ENCODE results near the gene DENND6B. TPM values are rescaled to one million over a fixed set of nuclear protein-coding genes. Genes with fewer than 3 reads are reported as not detected.

Gene DENND6B
- total and polyA plus RNA-seq, 4 donors, result 0.86 to 1.2 (median 1.1) TPM

DNA sequence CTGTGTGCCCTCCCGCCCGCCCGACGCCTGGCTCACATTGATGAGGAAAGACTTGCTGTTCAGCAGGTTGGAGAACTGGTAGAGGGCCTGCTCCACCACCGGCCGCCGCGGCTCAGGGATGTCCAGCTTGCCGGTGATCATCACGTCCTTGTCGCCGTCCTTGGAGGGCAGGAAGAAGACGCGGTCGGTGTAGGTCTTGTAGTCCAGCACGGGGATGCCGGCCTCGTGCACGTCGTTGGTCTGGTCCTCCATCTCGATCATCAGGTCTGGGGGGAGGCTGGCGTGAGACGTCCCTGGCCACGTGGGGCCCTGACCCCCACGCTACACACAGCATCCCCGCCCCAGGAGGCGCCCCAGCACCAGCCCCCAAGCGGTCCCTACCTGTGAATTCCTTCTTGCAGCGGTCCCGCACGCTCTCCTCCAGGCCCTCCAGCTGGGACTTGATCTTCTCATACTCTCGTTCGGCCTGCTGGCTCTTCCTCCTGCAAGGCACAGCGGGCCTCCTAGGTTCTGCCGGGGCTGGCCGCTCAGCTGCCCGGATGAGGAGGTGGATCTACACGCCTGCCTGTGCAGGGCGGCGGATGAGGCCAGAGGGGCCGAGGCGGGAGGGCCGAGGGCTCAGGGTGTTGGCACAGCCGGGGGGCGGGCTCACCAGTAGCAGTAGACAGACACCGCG lies 46.0 kb downstream of the DENND6B start:
- WGBS, result 96% methylated on average over 47 of the region's 47 CpGs
- H3K9me3 ChIP-seq (ENCODE audit: control insufficient read depth in 4 of 4, low read length in 3 of 4), result no peaks in the 10 kb centered on the region
- TF ChIP-seq, protein P1, sequence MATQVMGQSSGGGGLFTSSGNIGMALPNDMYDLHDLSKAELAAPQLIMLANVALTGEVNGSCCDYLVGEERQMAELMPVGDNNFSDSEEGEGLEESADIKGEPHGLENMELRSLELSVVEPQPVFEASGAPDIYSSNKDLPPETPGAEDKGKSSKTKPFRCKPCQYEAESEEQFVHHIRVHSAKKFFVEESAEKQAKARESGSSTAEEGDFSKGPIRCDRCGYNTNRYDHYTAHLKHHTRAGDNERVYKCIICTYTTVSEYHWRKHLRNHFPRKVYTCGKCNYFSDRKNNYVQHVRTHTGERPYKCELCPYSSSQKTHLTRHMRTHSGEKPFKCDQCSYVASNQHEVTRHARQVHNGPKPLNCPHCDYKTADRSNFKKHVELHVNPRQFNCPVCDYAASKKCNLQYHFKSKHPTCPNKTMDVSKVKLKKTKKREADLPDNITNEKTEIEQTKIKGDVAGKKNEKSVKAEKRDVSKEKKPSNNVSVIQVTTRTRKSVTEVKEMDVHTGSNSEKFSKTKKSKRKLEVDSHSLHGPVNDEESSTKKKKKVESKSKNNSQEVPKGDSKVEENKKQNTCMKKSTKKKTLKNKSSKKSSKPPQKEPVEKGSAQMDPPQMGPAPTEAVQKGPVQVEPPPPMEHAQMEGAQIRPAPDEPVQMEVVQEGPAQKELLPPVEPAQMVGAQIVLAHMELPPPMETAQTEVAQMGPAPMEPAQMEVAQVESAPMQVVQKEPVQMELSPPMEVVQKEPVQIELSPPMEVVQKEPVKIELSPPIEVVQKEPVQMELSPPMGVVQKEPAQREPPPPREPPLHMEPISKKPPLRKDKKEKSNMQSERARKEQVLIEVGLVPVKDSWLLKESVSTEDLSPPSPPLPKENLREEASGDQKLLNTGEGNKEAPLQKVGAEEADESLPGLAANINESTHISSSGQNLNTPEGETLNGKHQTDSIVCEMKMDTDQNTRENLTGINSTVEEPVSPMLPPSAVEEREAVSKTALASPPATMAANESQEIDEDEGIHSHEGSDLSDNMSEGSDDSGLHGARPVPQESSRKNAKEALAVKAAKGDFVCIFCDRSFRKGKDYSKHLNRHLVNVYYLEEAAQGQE (IDR thresholded peaks at IDR 0.05), result no peak
- no peak for TF ChIP-seq FOXA1 (IDR thresholded peaks at IDR 0.05)
- TF ChIP-seq TAF1 (conservative IDR thresholded peaks at IDR 0.05), result no peak
- TF ChIP-seq, protein P2, sequence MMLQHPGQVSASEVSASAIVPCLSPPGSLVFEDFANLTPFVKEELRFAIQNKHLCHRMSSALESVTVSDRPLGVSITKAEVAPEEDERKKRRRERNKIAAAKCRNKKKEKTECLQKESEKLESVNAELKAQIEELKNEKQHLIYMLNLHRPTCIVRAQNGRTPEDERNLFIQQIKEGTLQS (IDR thresholded peaks at IDR 0.05), result no peak
- no peak for TF ChIP-seq YY1 (IDR thresholded peaks at IDR 0.05)
- TF ChIP-seq RXRA (IDR thresholded peaks at IDR 0.05), result no peak
- TF ChIP-seq HNF4A (conservative IDR thresholded peaks at IDR 0.05), result no peak
- TF ChIP-seq GABPA (IDR thresholded peaks at IDR 0.05 in 1 of 2, conservative IDR thresholded peaks at IDR 0.05 in 1 of 2), result no peak
- TF ChIP-seq FOXA2 (IDR thresholded peaks at IDR 0.05), result no peak
- TF ChIP-seq, protein P3, sequence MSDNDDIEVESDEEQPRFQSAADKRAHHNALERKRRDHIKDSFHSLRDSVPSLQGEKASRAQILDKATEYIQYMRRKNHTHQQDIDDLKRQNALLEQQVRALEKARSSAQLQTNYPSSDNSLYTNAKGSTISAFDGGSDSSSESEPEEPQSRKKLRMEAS (IDR thresholded peaks at IDR 0.05), result no peak
- TF ChIP-seq, protein P4, sequence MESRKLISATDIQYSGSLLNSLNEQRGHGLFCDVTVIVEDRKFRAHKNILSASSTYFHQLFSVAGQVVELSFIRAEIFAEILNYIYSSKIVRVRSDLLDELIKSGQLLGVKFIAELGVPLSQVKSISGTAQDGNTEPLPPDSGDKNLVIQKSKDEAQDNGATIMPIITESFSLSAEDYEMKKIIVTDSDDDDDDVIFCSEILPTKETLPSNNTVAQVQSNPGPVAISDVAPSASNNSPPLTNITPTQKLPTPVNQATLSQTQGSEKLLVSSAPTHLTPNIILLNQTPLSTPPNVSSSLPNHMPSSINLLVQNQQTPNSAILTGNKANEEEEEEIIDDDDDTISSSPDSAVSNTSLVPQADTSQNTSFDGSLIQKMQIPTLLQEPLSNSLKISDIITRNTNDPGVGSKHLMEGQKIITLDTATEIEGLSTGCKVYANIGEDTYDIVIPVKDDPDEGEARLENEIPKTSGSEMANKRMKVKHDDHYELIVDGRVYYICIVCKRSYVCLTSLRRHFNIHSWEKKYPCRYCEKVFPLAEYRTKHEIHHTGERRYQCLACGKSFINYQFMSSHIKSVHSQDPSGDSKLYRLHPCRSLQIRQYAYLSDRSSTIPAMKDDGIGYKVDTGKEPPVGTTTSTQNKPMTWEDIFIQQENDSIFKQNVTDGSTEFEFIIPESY (IDR thresholded peaks at IDR 0.05), result no peak
- TF ChIP-seq HNF4G (IDR thresholded peaks at IDR 0.05), result no peak
- TF ChIP-seq JUND (IDR thresholded peaks at IDR 0.05), result no peak
- TF ChIP-seq SP1 (IDR thresholded peaks at IDR 0.05), result no peak
- TF ChIP-seq RAD21 (IDR thresholded peaks at IDR 0.05), result no peak
- TF ChIP-seq EGR1 (IDR thresholded peaks at IDR 0.05; ENCODE audit: low read depth in 2 of 2), result no peak
- peaks cover 18 to 80% (median 40%) of the 10 kb centered on the region in 4 donors for H3K36me3 ChIP-seq (ENCODE audit: control insufficient read depth in 4 of 4, insufficient read depth in 3 of 4, low read depth in 1 of 4, low read length in 3 of 4)
- H3K4me1 ChIP-seq (ENCODE audit: control insufficient read depth in 4 of 4, insufficient read depth in 4 of 4, low read length in 3 of 4), result peaks cover 0 to 3% (median 1%) of the 10 kb centered on the region in 4 donors
- no peaks in the 10 kb centered on the region for H3K27me3 ChIP-seq (ENCODE audit: control insufficient read depth in 4 of 4, insufficient read depth in 4 of 4, low read length in 3 of 4)
- no peak for DNase-seq (ENCODE audit: low spot score)
- no peak overlapping the region for H3K9ac ChIP-seq (ENCODE audit: low read depth in 1 of 2, low read length in 2 of 2)
- H3K27ac ChIP-seq (ENCODE audit: low read depth in 1 of 2, low read length in 2 of 2), result no peak overlapping the region
- H3K4me3 ChIP-seq (ENCODE audit: low read depth in 1 of 3, low read length in 3 of 3), result no peak overlapping the region

DNA sequence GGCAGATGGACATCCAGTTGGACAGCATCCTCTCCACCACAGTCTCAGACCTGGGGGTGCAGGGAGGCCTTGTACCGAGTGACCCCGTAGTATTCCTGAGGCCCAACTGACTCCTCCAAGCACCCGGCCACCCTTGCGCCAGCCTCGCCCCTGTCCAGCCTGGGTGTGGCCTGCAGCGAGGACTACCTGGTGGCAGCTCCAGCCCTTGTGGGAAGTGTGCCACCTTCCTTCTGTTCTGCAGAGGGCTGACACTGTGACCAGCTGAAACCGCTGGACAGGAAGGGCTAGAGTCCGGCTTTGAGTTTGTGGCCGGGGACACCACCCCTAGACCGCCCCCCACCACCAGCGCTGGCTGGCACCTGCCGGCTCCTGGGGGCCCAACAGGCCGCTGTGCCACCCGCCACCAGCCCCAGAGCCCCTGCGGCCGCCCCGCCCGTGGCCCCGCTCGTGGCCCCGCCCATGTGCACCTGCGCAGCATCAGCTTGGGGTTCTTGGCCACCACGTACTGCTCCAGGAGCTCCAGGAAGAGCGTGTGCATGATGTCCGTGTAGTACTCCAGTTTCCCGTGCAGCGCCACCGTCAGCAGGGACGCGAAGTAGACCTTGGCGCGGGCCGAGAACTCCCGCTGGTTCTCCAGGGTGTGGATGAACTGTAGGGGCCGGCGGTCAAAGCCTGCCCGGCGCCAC lies 46.6 kb downstream of the DENND6B start:
- H3K27me3 ChIP-seq (ENCODE audit: control insufficient read depth in 4 of 4, insufficient read depth in 4 of 4, low read length in 3 of 4), result no peaks in the 10 kb centered on the region
- H3K27ac ChIP-seq (ENCODE audit: low read depth in 1 of 2, low read length in 2 of 2), result no peak overlapping the region
- no peaks in the 10 kb centered on the region for H3K9me3 ChIP-seq (ENCODE audit: control insufficient read depth in 4 of 4, low read length in 3 of 4)
- no peak overlapping the region for H3K4me3 ChIP-seq (ENCODE audit: low read depth in 1 of 3, low read length in 3 of 3)
- 95% methylated on average over 38 of the region's 38 CpGs for WGBS
- H3K9ac ChIP-seq (ENCODE audit: low read depth in 1 of 2, low read length in 2 of 2), result no peak overlapping the region
- H3K36me3 ChIP-seq (ENCODE audit: control insufficient read depth in 4 of 4, insufficient read depth in 3 of 4, low read depth in 1 of 4, low read length in 3 of 4), result peaks cover 18 to 82% (median 41%) of the 10 kb centered on the region in 4 donors
- H3K4me1 ChIP-seq (ENCODE audit: control insufficient read depth in 4 of 4, insufficient read depth in 4 of 4, low read length in 3 of 4), result peaks cover 0 to 5% (median 3%) of the 10 kb centered on the region in 4 donors
- DNase-seq (ENCODE audit: low spot score), result no peak
- TF ChIP-seq SP1 (IDR thresholded peaks at IDR 0.05) (no peak), YY1 (IDR thresholded peaks at IDR 0.05) (no peak), GABPA (IDR thresholded peaks at IDR 0.05 in 1 of 2, conservative IDR thresholded peaks at IDR 0.05 in 1 of 2) (no peak), EGR1 (IDR thresholded peaks at IDR 0.05; ENCODE audit: low read depth in 2 of 2) (no peak), JUND (IDR thresholded peaks at IDR 0.05) (no peak), FOXA2 (IDR thresholded peaks at IDR 0.05) (no peak), RXRA (IDR thresholded peaks at IDR 0.05) (no peak), RAD21 (IDR thresholded peaks at IDR 0.05) (no peak), HNF4G (IDR thresholded peaks at IDR 0.05) (no peak), NR2F2 (IDR thresholded peaks at IDR 0.05) (no peak)
- TF ChIP-seq, protein P5, sequence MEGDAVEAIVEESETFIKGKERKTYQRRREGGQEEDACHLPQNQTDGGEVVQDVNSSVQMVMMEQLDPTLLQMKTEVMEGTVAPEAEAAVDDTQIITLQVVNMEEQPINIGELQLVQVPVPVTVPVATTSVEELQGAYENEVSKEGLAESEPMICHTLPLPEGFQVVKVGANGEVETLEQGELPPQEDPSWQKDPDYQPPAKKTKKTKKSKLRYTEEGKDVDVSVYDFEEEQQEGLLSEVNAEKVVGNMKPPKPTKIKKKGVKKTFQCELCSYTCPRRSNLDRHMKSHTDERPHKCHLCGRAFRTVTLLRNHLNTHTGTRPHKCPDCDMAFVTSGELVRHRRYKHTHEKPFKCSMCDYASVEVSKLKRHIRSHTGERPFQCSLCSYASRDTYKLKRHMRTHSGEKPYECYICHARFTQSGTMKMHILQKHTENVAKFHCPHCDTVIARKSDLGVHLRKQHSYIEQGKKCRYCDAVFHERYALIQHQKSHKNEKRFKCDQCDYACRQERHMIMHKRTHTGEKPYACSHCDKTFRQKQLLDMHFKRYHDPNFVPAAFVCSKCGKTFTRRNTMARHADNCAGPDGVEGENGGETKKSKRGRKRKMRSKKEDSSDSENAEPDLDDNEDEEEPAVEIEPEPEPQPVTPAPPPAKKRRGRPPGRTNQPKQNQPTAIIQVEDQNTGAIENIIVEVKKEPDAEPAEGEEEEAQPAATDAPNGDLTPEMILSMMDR (IDR thresholded peaks at IDR 0.05; ENCODE audit: low read depth, low read length, missing input control), result no peak
- TF ChIP-seq, protein P1 (IDR thresholded peaks at IDR 0.05), result no peak
- TF ChIP-seq, protein P3 (IDR thresholded peaks at IDR 0.05), result no peak

Data from liver (tissue), 9 donors.